ENCODE data around the gene CCDC92B. TPM values are rescaled to one million over a fixed set of nuclear protein-coding genes. Genes with fewer than 3 reads are reported as not detected.

CCDC92B gene
- total and polyA plus RNA-seq, 10 of the 15 experiments (the other 5 are each of a cell fraction or from before 2014, with no cell fraction given) = not detected

DNA sequence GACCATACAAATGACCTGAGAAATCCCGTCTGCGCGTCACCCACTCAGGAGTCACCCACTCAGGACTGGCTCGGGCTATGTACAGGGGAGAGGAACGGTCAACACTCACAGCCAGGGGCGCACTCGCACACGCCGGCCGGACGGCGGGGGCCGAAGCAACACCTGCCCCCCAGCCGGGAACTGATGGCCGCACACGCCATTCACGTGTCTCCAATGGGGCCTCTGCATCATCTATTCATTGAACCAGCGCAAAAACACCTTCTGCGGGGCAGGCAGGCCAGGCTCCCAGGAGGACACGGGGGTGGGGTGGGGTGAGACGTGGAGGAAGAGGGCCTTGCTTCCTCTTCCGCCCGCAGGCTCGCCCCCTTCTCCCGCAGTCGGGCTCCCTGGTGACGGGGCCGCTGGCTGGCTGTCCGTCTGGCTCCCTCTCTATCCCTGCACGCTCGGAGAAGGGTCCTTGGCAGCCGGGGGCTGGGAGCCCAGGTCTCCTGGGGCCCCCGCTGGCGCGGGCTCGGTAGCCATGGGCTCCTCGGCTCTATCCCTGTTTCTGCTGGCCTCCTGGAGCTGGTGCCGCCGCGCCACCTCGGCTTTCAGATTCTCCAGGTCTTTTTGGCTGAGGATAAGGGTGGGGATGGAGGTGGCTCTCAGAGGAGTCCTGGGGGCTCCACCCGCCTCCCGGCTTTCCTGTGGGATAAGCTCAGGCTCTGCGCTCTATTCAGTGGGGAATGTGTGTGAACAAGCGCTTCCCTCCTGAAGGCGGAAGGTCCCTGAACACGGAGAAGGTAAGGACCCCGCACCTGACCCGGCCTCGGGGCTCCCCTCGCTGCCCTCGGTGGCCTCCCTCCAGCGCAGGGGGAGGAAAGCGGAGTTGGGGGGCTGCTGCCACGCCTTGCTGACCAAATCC, 59.0 kb downstream of the CCDC92B start:
- Histone ChIP-seq H3K4me2 (ENCODE audit: control insufficient read depth, insufficient read depth) (no peak overlapping the region), H3K9ac (ENCODE audit: control insufficient read depth, insufficient read depth, low read length) (no peak overlapping the region), H4K20me1 (ENCODE audit: control insufficient read depth, insufficient read depth) (no peaks in the 10 kb centered on the region), H3K27ac (ENCODE audit: control insufficient read depth, insufficient read depth) (no peak overlapping the region), H3K36me3 (ENCODE audit: control insufficient read depth in 2 of 2, insufficient read depth in 2 of 2, low read length in 1 of 2) (peaks cover 0 to 31% of the 10 kb centered on the region in 2 experiments; a peak in 2 of 4 replicates), H2AFZ (ENCODE audit: control insufficient read depth, low read depth, low read length) (no peak overlapping the region), H3K9me3 (replicated peaks; ENCODE audit: control insufficient read depth, insufficient read depth, low read length) (no peaks in the 10 kb centered on the region), H3K4me3 (no peak overlapping the region), H3K79me2 (ENCODE audit: control insufficient read depth, insufficient read depth, low read length) (no peaks in the 10 kb centered on the region), H3K27me3 (replicated peaks in 1 of 2; ENCODE audit: control insufficient read depth in 2 of 2, insufficient read depth in 2 of 2, low read length in 1 of 2) (no peaks in the 10 kb centered on the region), H3K4me1 (ENCODE audit: control insufficient read depth, insufficient read depth, low read length) (no peaks in the 10 kb centered on the region)
- DNase-seq (ENCODE audit: low read depth, low spot score) (no peak), FAIRE-seq (no peak), ATAC-seq (no peak)
- ChIA-PET RAD21 (ENCODE audit: unreplicated experiment) (no interaction called here), CTCF (no interaction called here), SMC1A (ENCODE audit: uncharacterized antibody, unreplicated experiment) (no interaction called here), POLR2A (no interaction called here)
- no TSS peak for BruUV-seq (replicated peaks)
- intact Hi-C loops (cut with micrococcal nuclease; ENCODE audit: unreplicated experiment) = no loop called here
- in situ Hi-C loops (cut with MboI) = no loop called here
- WGBS (ENCODE audit: insufficient coverage, insufficient replicate concordance, low lambda C conversion rate, missing lambda C conversion rate) = 61% methylated on average over 52 of the region's 55 CpGs
- no peak for TF ChIP-seq SREBF2 (IDR thresholded peaks at IDR 0.05; ENCODE audit: low read length)
- TF ChIP-seq, protein P1, sequence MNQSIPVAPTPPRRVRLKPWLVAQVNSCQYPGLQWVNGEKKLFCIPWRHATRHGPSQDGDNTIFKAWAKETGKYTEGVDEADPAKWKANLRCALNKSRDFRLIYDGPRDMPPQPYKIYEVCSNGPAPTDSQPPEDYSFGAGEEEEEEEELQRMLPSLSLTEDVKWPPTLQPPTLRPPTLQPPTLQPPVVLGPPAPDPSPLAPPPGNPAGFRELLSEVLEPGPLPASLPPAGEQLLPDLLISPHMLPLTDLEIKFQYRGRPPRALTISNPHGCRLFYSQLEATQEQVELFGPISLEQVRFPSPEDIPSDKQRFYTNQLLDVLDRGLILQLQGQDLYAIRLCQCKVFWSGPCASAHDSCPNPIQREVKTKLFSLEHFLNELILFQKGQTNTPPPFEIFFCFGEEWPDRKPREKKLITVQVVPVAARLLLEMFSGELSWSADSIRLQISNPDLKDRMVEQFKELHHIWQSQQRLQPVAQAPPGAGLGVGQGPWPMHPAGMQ (IDR thresholded peaks at IDR 0.05; ENCODE audit: borderline replicate concordance) = no peak
- TF ChIP-seq, protein P2, sequence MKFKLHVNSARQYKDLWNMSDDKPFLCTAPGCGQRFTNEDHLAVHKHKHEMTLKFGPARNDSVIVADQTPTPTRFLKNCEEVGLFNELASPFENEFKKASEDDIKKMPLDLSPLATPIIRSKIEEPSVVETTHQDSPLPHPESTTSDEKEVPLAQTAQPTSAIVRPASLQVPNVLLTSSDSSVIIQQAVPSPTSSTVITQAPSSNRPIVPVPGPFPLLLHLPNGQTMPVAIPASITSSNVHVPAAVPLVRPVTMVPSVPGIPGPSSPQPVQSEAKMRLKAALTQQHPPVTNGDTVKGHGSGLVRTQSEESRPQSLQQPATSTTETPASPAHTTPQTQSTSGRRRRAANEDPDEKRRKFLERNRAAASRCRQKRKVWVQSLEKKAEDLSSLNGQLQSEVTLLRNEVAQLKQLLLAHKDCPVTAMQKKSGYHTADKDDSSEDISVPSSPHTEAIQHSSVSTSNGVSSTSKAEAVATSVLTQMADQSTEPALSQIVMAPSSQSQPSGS (IDR thresholded peaks at IDR 0.05; ENCODE audit: low read length) = no peak
- TF ChIP-seq, protein P3, sequence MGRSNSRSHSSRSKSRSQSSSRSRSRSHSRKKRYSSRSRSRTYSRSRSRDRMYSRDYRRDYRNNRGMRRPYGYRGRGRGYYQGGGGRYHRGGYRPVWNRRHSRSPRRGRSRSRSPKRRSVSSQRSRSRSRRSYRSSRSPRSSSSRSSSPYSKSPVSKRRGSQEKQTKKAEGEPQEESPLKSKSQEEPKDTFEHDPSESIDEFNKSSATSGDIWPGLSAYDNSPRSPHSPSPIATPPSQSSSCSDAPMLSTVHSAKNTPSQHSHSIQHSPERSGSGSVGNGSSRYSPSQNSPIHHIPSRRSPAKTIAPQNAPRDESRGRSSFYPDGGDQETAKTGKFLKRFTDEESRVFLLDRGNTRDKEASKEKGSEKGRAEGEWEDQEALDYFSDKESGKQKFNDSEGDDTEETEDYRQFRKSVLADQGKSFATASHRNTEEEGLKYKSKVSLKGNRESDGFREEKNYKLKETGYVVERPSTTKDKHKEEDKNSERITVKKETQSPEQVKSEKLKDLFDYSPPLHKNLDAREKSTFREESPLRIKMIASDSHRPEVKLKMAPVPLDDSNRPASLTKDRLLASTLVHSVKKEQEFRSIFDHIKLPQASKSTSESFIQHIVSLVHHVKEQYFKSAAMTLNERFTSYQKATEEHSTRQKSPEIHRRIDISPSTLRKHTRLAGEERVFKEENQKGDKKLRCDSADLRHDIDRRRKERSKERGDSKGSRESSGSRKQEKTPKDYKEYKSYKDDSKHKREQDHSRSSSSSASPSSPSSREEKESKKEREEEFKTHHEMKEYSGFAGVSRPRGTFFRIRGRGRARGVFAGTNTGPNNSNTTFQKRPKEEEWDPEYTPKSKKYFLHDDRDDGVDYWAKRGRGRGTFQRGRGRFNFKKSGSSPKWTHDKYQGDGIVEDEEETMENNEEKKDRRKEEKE (IDR thresholded peaks at IDR 0.05) = no peak
- no peak for TF ChIP-seq SUZ12 (IDR thresholded peaks at IDR 0.05; ENCODE audit: unreplicated experiment)
- TF ChIP-seq TBL1XR1 (IDR thresholded peaks at IDR 0.05; ENCODE audit: low read depth, low read length) = no peak
- TF ChIP-seq PAX8 (IDR thresholded peaks at IDR 0.05) = no peak
- no peak for TF ChIP-seq ESRRA (IDR thresholded peaks at IDR 0.05; ENCODE audit: low read length)

Data from GM12878 (cell line).